Subcutaneous abdominal adipose tissue (tissue), 5 donors: Measurements from ENCODE around the gene SLC4A5.
A peak's percentile ranks its signal among the peaks of the same experiment; 100 is the strongest.
"Not testable (repeated sequence)": the region's sequence is repeated elsewhere in the genome, so short reads cannot be mapped to it uniquely, and the experiment has no call there.

ENCODE experiments used
- H3K27ac ChIP-seq: one replicate; pipeline ENCODE4 v1.7.0; 2013; ENCODE audit warnings: low read depth, mild to moderate bottlenecking, inconsistent platforms, low read length, moderate library complexity
- H3K27me3 ChIP-seq, 5 donors: one replicate each; pipeline ENCODE4 v1.7.0; 2013; ENCODE audit warnings: low read length in 5 of 5, inconsistent platforms in 1 of 5; ENCODE audit not compliant: control insufficient read depth in 5 of 5, insufficient read depth in 4 of 5
- H3K36me3 ChIP-seq, 5 donors: one replicate each; pipeline ENCODE4 v1.7.0; 2013; ENCODE audit warnings: low read length in 5 of 5; ENCODE audit not compliant: control insufficient read depth in 5 of 5, insufficient read depth in 5 of 5
- H3K4me1 ChIP-seq, 5 donors: one replicate each; pipeline ENCODE4 v1.7.0; 2013; ENCODE audit warnings: low read length in 5 of 5, mild to moderate bottlenecking in 3 of 5, moderate library complexity in 1 of 5; ENCODE audit not compliant: control insufficient read depth in 5 of 5, insufficient read depth in 5 of 5
- H3K4me3 ChIP-seq, 5 donors: one replicate each; pipeline ENCODE4 v1.7.0; 2013; ENCODE audit warnings: low read length in 5 of 5, low read depth in 1 of 5
- H3K9ac ChIP-seq, 5 donors: one replicate each; pipeline ENCODE4 v1.7.0; 2013; ENCODE audit warnings: low read length in 5 of 5, mild to moderate bottlenecking in 4 of 5, moderate library complexity in 3 of 5
- H3K9me3 ChIP-seq, 5 donors: one replicate each; pipeline ENCODE4 v1.7.0; 2013; ENCODE audit warnings: low read length in 5 of 5; ENCODE audit not compliant: control insufficient read depth in 5 of 5
- donor health status: healthy.
- donor health status: healthy.
- donor health status: healthy.
- donor health status: healthy.
- donor health status: healthy.

Gene SLC4A5

DNA sequence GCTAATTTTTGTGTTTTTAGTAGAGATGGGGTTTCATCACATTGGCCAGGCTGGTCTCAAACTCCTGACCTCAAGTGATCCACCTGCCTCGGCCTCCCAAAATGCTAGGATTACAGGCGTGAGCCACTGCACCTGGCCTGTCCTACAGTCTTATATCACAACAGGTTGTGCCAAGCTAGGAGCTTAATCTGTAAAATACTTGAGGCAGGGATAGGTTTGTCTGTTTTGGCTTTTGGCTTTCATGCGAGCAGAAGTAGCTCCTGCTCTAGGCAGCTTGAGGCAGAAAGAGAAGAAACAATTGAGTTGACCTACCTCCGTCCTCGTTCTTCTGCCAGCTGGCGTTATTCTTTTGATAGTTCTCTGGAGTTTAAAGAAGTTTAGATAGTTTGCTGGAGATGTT is 127.4 kb downstream of the SLC4A5 start:
- not testable (repeated sequence) for H3K4me1 ChIP-seq, H3K27ac ChIP-seq, H3K9ac ChIP-seq, H3K9me3 ChIP-seq, H3K27me3 ChIP-seq, H3K4me3 ChIP-seq
- H3K36me3 ChIP-seq = peaks cover 3 to 14% (median 8%) of the 10 kb centered on the region in 5 donors

- Histone ChIP-seq H3K36me3 (peaks cover 6 to 23% (median 11%) of the 10 kb centered on the region in 5 donors), H3K4me3 (no peak overlapping the region), H3K27me3 (peaks cover 0 to 5% (median 0%) of the 10 kb centered on the region in 5 donors), H3K9me3 (no peaks in the 10 kb centered on the region), H3K27ac (no peak overlapping the region), H3K4me1 (no peaks in the 10 kb centered on the region), H3K9ac (no peak overlapping the region)
Measured at GRCh38 chr2:74212702-74213410, 130.4 kb downstream of the SLC4A5 start.

DNA sequence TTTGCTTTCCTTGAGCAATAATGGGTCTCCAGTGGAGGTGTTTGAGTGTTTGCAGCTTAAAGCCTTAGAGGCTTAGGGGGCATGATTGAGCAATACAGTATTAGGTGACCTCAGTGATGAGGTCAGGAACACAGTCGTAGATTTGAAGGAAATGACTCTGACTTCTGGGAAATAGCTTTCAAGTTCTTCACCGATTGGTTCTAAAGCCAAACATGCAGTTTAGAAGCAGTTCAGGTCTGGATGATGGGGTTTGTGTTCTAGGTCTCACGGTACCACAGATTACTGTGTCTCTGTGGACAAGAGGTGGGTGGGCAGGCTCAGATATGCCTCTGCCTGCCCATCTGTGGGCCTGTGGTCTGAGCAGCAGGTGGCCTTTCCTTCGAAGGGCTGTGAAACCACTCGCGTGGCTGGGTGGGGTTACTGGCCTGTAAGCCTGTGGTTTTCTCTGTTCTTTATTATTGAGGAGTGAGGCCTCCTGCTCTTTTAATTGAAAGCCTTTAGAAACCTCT is 137.0 kb downstream of the SLC4A5 start:
- Histone ChIP-seq H3K4me1 (peaks cover 0 to 11% (median 7%) of the 10 kb centered on the region in 5 donors), H3K9ac (peak overlapping the region in 1 of 5 donors; percentile 38), H3K36me3 (peaks cover 5 to 14% (median 7%) of the 10 kb centered on the region in 5 donors), H3K4me3 (no peak overlapping the region), H3K9me3 (no peaks in the 10 kb centered on the region), H3K27me3 (peaks cover 0 to 5% (median 0%) of the 10 kb centered on the region in 5 donors), H3K27ac (no peak overlapping the region)

DNA sequence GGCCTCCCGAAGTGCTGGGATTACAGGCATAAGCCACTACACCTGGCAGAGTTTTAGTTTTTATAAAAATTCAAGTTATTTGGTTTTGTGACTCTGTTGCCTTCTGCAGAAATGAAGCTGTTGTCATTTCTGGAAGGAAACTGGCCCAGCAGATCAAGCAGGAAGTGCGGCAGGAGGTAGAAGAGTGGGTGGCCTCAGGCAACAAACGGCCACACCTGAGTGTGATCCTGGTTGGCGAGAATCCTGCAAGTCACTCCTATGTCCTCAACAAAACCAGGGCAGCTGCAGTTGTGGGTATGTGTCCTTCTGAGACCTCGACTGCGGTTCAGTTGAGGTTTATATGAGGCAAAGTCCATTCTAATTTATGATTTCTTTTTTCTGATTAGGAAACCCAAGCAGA is 137.6 kb downstream of the SLC4A5 start:
- Histone ChIP-seq H3K27me3 (peaks cover 0 to 5% (median 0%) of the 10 kb centered on the region in 5 donors), H3K4me1 (peaks cover 0 to 11% (median 7%) of the 10 kb centered on the region in 5 donors), H3K36me3 (peaks cover 3 to 13% (median 6%) of the 10 kb centered on the region in 5 donors), H3K27ac (no peak overlapping the region), H3K9me3 (no peaks in the 10 kb centered on the region), H3K9ac (peak overlapping the region in 1 of 5 donors; percentile 38), H3K4me3 (no peak overlapping the region)

DNA sequence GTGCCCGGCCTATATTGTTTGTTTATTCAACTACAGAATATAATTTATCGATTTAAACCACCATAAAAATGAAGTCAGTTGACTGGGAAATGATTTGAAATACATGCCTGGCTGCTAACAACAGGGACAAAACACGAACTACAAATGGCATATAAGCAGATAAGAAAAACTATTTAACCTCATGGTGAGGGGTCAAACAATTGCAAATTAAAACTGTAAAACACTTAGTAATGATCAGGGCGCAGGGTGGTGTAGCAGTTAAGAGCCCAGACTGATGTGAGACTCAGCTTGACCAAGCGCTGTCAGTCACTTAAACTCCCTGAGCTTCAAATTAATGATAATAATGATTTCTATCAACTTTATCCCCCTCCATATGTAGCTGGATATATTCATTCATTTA is 138.1 kb downstream of the SLC4A5 start:
- no peak overlapping the region for H3K27ac ChIP-seq
- H3K27me3 ChIP-seq = peaks cover 0 to 5% (median 0%) of the 10 kb centered on the region in 5 donors
- no peaks in the 10 kb centered on the region for H3K9me3 ChIP-seq
- no peak overlapping the region for H3K9ac ChIP-seq
- H3K4me3 ChIP-seq = no peak overlapping the region
- H3K36me3 ChIP-seq = peaks cover 3 to 13% (median 6%) of the 10 kb centered on the region in 5 donors
- peaks cover 0 to 12% (median 7%) of the 10 kb centered on the region in 5 donors for H3K4me1 ChIP-seq

DNA sequence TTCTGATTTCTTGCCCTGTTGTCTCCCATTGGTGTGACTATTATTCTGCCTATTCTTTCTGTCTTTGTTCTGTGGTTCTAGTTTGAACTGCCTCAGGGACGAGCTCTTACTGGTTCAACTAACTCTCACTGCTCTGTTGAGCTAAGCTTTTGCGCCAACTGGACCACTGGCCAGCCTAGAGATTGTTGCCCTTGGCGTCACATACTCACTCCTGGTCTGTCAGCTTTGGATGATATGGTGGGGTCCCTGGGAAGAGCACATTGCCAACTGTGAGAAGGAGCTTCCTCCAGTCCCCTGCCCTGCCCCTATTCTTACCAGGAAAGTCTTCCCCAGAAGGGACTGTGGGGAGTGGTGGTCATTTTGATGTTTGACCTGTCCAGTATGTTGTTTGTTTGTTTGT is 138.8 kb downstream of the SLC4A5 start:
- Histone ChIP-seq H3K9ac (no peak overlapping the region), H3K27ac (no peak overlapping the region), H3K4me3 (no peak overlapping the region), H3K9me3 (no peaks in the 10 kb centered on the region), H3K4me1 (peaks cover 0 to 19% (median 10%) of the 10 kb centered on the region in 5 donors), H3K36me3 (peaks cover 0 to 7% (median 5%) of the 10 kb centered on the region in 5 donors), H3K27me3 (peaks cover 0 to 5% (median 0%) of the 10 kb centered on the region in 5 donors)

- H3K9ac ChIP-seq = no peak overlapping the region
- H3K9me3 ChIP-seq = no peaks in the 10 kb centered on the region
- H3K4me3 ChIP-seq = no peak overlapping the region
- H3K27ac ChIP-seq = no peak overlapping the region
- peaks cover 0 to 5% (median 0%) of the 10 kb centered on the region in 5 donors for H3K27me3 ChIP-seq
- H3K4me1 ChIP-seq = peaks cover 0 to 35% (median 27%) of the 10 kb centered on the region in 5 donors
- H3K36me3 ChIP-seq = no peaks in the 10 kb centered on the region
Measured at GRCh38 chr2:74201596-74201995, 141.6 kb downstream of the SLC4A5 start.

DNA sequence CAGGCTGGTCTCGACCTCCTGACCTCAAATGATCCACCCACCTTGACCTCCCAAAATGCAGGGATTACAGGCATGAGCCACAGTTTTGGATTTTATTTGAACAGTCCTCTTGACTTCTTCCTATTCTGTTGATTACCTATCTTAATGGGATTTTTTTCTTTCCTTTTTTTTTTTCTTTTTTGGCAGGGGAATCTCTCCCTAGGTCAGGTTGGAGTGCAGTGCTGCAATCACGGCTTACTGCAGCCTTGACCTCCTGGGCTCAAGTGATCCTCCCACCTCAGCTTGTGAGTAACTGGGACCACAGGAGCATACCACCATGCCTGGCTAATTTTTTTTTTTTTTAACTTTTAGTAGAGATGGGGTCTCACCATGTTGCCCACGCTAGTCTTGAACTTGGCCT is 142.0 kb downstream of the SLC4A5 start:
- H3K27ac ChIP-seq = no peak overlapping the region
- H3K4me3 ChIP-seq = no peak overlapping the region
- no peaks in the 10 kb centered on the region for H3K36me3 ChIP-seq
- no peak overlapping the region for H3K9ac ChIP-seq
- H3K4me1 ChIP-seq = peaks cover 0 to 32% (median 23%) of the 10 kb centered on the region in 5 donors
- no peaks in the 10 kb centered on the region for H3K9me3 ChIP-seq
- H3K27me3 ChIP-seq = peaks cover 0 to 5% (median 0%) of the 10 kb centered on the region in 5 donors

DNA sequence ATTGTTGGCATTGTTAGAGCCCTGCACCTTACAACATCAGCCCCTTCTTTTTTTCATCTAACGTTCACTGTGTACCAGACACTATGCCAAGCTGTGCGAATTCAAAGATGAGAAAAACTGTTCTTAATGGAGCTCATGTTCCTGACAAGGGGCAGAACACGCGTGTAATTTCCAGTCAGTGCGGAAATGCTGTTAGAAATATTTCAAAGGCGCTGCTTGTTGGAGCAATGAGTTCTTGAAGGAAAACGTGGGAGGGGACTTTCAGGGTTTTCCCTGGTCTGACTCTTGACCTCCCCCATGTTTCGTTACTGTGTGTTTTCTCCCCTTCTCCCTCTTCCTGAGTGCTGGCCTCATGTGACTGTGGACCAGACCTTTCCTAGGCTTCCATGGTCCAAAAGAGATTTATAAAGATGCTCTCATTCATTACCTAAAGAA is 143.3 kb downstream of the SLC4A5 start:
- Histone ChIP-seq H3K4me1 (peaks cover 0 to 25% (median 19%) of the 10 kb centered on the region in 5 donors), H3K4me3 (peak overlapping the region in 4 of 5 donors; percentile 72 to 84 (median 77)), H3K27me3 (peaks cover 0 to 5% (median 0%) of the 10 kb centered on the region in 5 donors), H3K9ac (peak overlapping the region in 1 of 5 donors; percentile 62), H3K9me3 (no peaks in the 10 kb centered on the region), H3K27ac (no peak overlapping the region), H3K36me3 (no peaks in the 10 kb centered on the region)

GRCh38 chr2:74199275-74199701 is 143.9 kb downstream of the SLC4A5 start:
- Histone ChIP-seq H3K4me1 (peaks cover 0 to 25% (median 19%) of the 10 kb centered on the region in 5 donors), H3K9ac (peak overlapping the region in 4 of 5 donors; percentile 4 to 75 (median 64)), H3K4me3 (peak overlapping the region; percentile 72 to 84 (median 75)), H3K27me3 (peaks cover 0 to 5% (median 0%) of the 10 kb centered on the region in 5 donors), H3K9me3 (no peaks in the 10 kb centered on the region), H3K36me3 (no peaks in the 10 kb centered on the region), H3K27ac (peak overlapping the region; percentile 60)
